HG03045 (cell line): Measurements from ENCODE around the gene LGALS12.

Experiments
- ATAC-seq: cut with Tn5 transposase; IDR thresholded peaks from one replicate; pipeline ENCODE4 v1.9.1; 2021; ENCODE audit warnings: mild to moderate bottlenecking, moderate library complexity; ENCODE audit not compliant: unreplicated experiment

LGALS12 gene

GRCh38 chr11:63505857-63506528 is at the start of gene LGALS12:
Gene LGALS12, plus strand, starts transcription at chr11:63506084. Its CDS starts 375 bp downstream, at chr11:63506459.
- ATAC-seq: no peak

DNA sequence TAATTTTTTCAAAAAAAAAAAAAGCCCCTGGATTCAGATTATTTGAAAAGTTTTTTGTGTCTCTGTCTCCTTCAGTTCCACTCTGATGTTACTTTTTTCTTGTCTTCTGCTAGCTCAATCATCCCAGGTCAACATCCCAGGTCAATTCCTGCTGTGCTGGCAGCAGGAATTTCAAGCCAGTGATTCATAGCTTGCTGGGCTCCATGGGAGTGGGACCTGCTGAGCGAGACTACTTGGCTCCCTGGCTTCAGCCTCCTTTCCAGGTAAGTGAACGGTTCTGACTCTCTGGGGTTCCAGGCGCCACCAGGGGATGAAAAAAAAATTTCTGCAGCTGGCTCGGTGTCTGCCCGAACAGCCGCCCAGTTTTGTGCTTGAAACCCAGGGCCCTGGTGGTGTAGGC is 46.3 kb upstream of the LGALS12 start:
- no peak for ATAC-seq

- no peak for ATAC-seq
These were observed 43.7 kb upstream of the LGALS12 start for GRCh38 chr11:63462137-63462536.

DNA sequence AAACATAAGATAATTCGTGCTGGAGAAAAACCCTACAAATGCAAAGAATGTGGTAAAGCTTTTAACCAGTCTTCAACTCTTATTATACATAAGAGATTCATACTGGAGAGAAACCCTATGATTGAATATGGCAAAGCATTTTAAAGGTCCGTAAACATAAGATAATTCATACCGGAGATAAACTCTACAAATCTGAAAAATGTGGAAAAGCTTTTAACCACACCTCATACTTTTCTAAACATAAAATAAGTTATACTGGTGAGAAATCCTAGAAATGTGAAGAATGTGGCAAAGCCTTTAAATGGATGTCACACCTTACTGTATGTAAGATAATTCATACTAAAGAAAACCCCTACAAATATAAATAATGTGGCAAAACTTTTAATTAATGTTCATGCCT is 35.6 kb upstream of the LGALS12 start:
- no peak for ATAC-seq

GRCh38 chr11:63472372-63472771 is 33.5 kb upstream of the LGALS12 start:
- no peak for ATAC-seq

- no peak for ATAC-seq
These were observed 29.3 kb upstream of the LGALS12 start for GRCh38 chr11:63476618-63477017.

DNA sequence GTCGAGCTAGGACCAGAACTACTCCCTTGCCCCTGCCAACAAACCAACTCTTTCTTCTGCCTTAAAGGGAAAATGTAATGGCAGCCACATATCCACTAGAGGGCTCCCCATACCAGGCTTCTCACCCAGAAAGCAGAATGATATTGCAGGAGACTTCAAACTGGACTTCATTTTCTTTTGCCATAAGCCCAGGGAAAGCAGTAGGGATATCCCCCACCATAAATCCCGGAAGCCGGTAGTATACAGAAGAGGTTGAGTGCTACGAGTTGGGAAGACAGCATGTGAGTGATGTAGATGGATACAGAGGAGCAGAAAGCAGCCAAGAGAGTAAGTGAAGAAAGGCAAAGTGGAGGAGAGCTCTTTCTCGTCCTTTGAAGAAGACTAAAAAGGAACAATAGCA is 27.0 kb upstream of the LGALS12 start:
- ATAC-seq: no peak

DNA sequence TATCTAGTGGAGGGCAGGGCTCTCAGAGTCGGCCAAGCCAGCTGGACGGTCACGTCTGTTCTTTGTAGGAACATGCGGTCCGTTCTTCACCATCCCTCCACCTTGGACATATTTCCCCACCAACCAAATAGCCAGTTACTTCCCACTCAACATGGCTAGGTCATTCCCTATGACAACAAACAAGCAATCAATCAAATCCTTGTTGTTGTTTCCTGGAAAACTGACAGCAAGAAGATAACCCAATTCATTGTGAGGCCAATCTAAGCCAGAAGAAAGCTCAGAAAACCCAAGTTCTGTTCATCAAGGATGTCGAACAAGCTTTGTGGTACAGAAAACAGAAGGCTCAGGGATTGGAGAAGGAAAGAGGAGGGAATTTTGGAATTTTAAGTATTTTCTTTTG is 25.8 kb upstream of the LGALS12 start:
- ATAC-seq: no peak

DNA sequence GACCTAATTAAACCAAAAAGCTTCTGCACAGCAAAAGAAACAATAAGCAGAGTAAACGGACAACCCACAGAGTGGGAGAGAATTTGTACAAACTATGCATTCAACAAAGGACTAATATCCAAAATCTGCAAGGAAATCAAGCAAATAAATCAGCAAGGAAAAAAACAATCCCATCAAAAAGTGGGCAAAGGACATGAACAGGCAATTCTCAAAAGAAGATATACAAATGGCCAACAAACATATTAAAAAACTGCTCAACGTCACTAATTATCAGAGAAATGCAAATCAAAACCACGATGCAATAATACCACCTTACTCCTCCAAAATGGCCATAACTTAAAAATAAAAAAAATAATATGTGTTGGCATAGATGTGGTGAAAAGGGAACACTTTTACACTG is 20.1 kb upstream of the LGALS12 start:
- no peak for ATAC-seq

GRCh38 chr11:63488789-63489188 is 17.1 kb upstream of the LGALS12 start:
- ATAC-seq: no peak

- ATAC-seq: no peak
These were observed 16.0 kb upstream of the LGALS12 start for GRCh38 chr11:63489879-63490278.

DNA sequence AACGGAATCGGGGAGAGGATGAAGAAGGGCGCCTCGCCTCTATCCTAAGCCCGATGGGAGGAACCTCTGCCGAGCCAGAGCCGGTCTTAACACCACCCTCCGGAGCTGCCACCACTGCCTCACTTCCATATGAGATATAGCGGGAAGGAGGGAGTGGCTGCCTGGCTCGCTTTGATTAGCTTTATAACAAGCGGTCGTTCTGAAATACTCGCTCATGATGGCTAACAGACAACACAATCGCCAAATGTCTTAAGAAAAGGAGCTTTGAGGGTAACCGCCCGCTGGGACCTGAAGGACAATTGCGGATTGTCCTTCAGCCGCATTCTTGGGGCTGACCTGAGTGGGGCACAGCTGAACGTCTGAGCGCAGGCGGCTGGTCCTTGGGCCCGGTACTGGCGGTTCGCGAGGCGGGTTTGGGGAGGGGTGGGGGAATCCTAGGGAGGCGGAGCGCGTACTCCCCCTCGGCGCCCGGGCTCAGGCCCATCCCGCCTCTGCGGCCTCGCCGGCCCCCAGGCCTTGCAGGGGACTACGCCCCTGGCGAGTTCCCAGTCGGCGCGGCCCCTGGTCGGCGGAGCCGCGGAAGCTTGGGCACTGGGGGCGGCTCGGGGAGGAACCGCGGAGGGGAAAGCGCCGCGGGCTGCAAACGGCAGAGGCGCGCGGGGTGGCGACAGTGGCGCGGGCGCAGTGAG is 15.2 kb upstream of the LGALS12 start, which contains the start of gene PLAAT5:
TSS of gene PLAAT5 (minus strand) at position 617 of the 689 bp plus-strand sequence. CDS start at position 484, 133 bp downstream.
- no peak for ATAC-seq

DNA sequence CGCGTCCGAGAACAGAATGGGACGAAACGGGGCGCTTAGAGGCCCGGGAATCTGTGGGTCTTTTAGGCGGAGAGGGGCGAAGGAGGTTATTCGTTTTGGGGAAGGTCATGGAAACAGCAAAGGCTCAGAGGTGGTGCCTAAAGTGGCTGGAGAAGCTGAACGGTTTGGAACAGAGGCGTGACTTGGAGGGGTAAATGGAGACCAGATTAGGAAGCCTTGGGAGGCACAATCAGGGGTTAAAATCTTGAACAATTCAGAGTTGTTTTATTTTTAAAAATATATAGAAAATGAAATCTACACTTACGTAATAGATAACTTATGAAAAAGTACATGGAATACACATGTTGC is 14.7 kb upstream of the LGALS12 start:
- ATAC-seq: no peak

DNA sequence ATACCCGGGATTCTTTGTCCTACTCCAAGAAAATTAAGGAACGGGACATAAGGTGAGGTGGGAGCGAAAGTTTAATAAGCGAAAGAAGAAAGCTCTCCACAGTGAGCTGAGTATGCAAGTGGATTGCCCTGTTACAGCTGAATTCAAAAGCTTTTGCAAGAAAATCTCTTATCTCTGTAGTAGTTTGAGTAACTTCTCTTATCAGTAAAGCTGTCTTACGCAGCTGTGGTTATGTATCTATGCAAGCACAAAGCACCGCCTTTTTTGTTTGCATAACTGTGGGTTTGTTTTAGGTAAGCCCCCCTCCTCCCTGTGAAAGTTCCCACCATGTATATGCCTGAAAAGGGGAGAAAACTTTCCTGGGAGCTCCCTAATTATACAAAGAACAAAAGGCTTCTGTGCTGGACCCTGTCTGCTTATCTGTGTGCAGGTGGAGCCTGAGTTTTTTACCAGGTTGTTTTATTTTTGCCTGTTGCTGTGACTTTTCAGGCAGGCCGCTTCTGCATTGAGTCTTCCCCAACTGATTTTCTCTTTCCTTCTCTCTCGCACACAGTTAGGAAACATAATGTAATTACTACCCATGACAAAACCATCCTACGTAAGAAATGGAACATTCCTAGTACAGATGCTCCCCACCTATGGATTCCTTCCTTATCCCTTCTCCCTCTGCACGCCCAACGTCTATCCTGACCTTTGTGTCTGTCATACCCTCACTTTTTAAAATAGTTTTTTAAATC is 14.1 kb upstream of the LGALS12 start:
- no peak for ATAC-seq

GRCh38 chr11:63492441-63492840 is 13.4 kb upstream of the LGALS12 start:
- ATAC-seq: no peak

- no peak for ATAC-seq
These were observed 12.8 kb upstream of the LGALS12 start for GRCh38 chr11:63493127-63493526.

GRCh38 chr11:63494975-63495374 is 10.9 kb upstream of the LGALS12 start:
- no peak for ATAC-seq

- no peak for ATAC-seq
These were observed 6.0 kb upstream of the LGALS12 start for GRCh38 chr11:63499874-63500273.

- ATAC-seq: no peak
These were observed 4.6 kb upstream of the LGALS12 start for GRCh38 chr11:63501236-63501635.

DNA sequence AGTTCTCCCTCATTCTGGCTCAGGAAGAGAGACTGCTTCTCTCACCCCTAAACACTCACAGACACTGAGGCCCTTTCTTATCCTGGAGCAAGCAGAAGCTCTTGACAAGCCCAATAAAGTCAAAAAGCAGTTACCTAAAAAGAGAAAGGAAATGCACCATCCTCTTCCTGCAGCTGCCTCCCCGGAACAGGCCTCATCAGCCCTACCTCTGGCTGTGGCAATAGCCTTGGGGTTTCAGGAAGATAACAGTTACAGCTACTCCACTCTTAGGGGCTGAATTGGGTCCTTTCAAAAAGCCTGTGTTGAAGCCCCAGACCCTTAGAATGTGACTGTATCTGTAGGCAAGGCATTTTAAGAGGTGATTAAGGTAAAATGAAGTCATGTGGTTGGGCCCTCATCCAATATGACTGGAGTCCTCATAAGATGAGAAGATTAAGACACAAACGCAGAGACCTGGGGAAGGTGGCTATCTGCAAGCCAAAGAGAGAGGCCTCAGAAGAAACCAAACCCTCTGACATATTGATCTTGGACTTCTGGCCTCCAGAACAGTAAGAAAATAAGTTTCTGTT is 3.5 kb upstream of the LGALS12 start:
- no peak for ATAC-seq

- ATAC-seq: no peak
These were observed 2.4 kb upstream of the LGALS12 start for GRCh38 chr11:63503492-63503891.

DNA sequence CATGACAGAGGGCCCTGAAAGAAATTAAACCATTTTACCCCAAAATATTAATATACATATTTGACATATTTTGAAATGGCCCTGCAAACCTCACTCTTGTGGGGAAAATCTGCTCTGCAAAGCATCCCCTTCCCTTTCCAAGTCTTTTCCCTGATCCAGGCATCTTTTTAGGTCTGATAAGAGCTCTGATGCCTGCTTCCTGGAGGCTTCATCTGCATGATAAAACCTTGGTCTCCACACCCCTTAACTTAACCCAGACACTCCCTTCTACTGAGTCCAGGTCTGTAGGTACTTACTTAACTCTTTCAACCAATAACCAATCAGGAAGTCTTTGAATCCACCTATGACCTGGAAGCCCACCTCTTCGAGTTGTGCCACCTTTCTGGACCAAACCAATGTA is 1.8 kb upstream of the LGALS12 start:
- no peak for ATAC-seq
